Psoas muscle (tissue), 8 donors: ENCODE measurements around the gene MYCBP2. TPM values are rescaled to one million over a fixed set of nuclear protein-coding genes. Genes with fewer than 3 reads are reported as not detected.

Experiments used
- ATAC-seq, 4 donors: fragments of 200-7000 bp; cut with Tn5 transposase; one replicate each; pipeline ENCODE4 v1.9.1; 2020; ENCODE audit warnings: moderate library complexity in 3 of 4, mild to moderate bottlenecking in 2 of 4
- DNase-seq, 2 donors: peaks; one replicate each; pipeline ENCODE4 v3.0.0-alpha.2; 2020
- H3K27ac ChIP-seq: fragments of 200-600 bp; one replicate; pipeline ENCODE4 v1.8.0; 2022
- H3K27me3 ChIP-seq, 3 donors: fragments of 200-600 bp in 1 of 3; one replicate each; pipeline versions ENCODE4 v1.6.1 to v1.8.0; 2013 to 2022; ENCODE audit warnings: low read length in 2 of 3, mild to moderate bottlenecking in 2 of 3, moderate library complexity in 1 of 3; ENCODE audit not compliant: insufficient read depth in 3 of 3
- H3K36me3 ChIP-seq, 2 donors: fragments of 200-600 bp in 1 of 2; one replicate each; pipeline versions ENCODE4 v1.6.1 to v1.8.0; 2013 to 2022; ENCODE audit warnings: low read depth in 1 of 2, mild to moderate bottlenecking in 1 of 2, moderate library complexity in 1 of 2; ENCODE audit not compliant: insufficient read depth in 1 of 2
- H3K4me1 ChIP-seq: fragments of 200-600 bp; one replicate; pipeline ENCODE4 v1.8.0; 2022
- H3K4me3 ChIP-seq: fragments of 200-600 bp; one replicate; pipeline ENCODE4 v1.8.0; 2022; ENCODE audit warnings: mild to moderate bottlenecking
- H3K9me3 ChIP-seq: fragments of 200-600 bp; one replicate; pipeline ENCODE4 v1.8.0; 2022
- CTCF ChIP-seq: fragments of 200-600 bp; IDR thresholded peaks from one replicate; pipeline ENCODE4 v1.8.0; 2022; ENCODE audit warnings: antibody characterized with exemption
- WGBS, 3 donors: extraction: QIAGEN DNeasy Blood & Tissue Kit; methylation state at CpG; one replicate each; pipeline versions ENCODE4 v1.1.6 to v1.1.7; 2013; 5-methylcytosine and 5-hydroxymethylcytosine counted together
- intact Hi-C, 2 donors: fragments of 100-400 bp; cut with DNase I; formaldehyde crosslinking; loops; one replicate each; pipeline versions ENCODE4 v1.11.0 to v1.14.2; 2022
- long read RNA-seq, 2 donors: library from polyadenylated mRNA; unstranded; transcript quantifications; one replicate each; pipeline ENCODE4 v2.0.0, GENCODE V29; 2021
- polyA plus RNA-seq, 3 donors: library from polyadenylated mRNA; stranded (reverse); fragments of 200-250 nt; gene quantifications; one replicate each; pipeline ENCODE4 v1.2.3, GENCODE V29; 2013
- total RNA-seq, 4 donors: library from RNA; stranded (reverse); fragmentation: NEBNext Ultra II Directional in 2 of 4; extraction: Animal tissue kit (Norgen Biotek cat#: 25700) in 2 of 4; gene quantifications; one replicate each; pipeline versions ENCODE4 v1.2.1 to v1.2.4, GENCODE V29; 2021 to 2023
- donor health status: healthy with polysubstance abuse.
- donor health status: DM: no; HTN: no; CAD: no; lungs with moderate emphysema.
- donor health status: Bipolar disorder and iron deficiency.
- donor health status: healthy.
- donor health status: DM: yes; HTN: yes; CAD: no.
- donor health status: DM: no; HTN: no; CAD: no.
- donor health status: DM: no; HTN: no; CAD: no.
- donor health status: DM: yes; HTN: yes; CAD: no.

The MYCBP2 gene
- total RNA-seq (10 to 100 TPM; 35.5 to 49.5 (median 39.5) TPM), polyA plus RNA-seq (10 to 100 TPM; 10.8 to 28.8 (median 19.8) TPM)
- long read RNA-seq, donor 1, partial matches to known transcripts, result 2 of 6 reads
- long read RNA-seq, donor 1, other reads (novel, unspliced or antisense), result 3 of 6 reads
- long read RNA-seq, donor 2, partial matches to known transcripts, result 7 of 13 reads
- long read RNA-seq, donor 2, other reads (novel, unspliced or antisense), result 6 of 13 reads

GRCh38 chr13:77326905-77327604 lies at the start of gene MYCBP2:
Gene MYCBP2 (minus strand): TSS chr13:77327094. CDS start chr13:77326775, 319 bp downstream.
- peak within 1 kb of the TSS; percentile 91 for H3K27ac ChIP-seq
- H3K27me3 ChIP-seq, result no peaks in the 10 kb centered on the region
- no peak for TF ChIP-seq CTCF
- WGBS, 3 donors, result 1 to 3% (median 1%) methylated on average over 20 to 35 of the region's 35 CpGs
- H3K36me3 ChIP-seq, result no peaks in the 10 kb centered on the region
- H3K9me3 ChIP-seq, result no peaks in the 10 kb centered on the region
- DNase-seq, result peak; percentile 96 to 99
- H3K4me3 ChIP-seq, result peak within 1 kb of the TSS; percentile 93
- peak; percentile 91 to 96 (median 96) for ATAC-seq
- intact Hi-C loops, result loop anchor here (5.0 to 10.0 kb wide), 3 partner anchors 52 to 368 kb away; partner anchors contain the start of gene SLAIN1 (in 1 of the 2)
- peaks cover 52% of the 10 kb centered on the region for H3K4me1 ChIP-seq

- no peak for TF ChIP-seq CTCF
- ATAC-seq (no peak), DNase-seq (no peak)
- Histone ChIP-seq H3K4me3 (no peak overlapping the region), H3K9me3 (no peaks in the 10 kb centered on the region), H3K36me3 (no peaks in the 10 kb centered on the region), H3K27me3 (no peaks in the 10 kb centered on the region), H3K4me1 (no peaks in the 10 kb centered on the region), H3K27ac (no peak overlapping the region)
- intact Hi-C loops, result no loop called here
- 85 to 94% (median 90%) methylated on average over 1 of the region's 1 CpG for WGBS, 3 donors
Observed at GRCh38 chr13:77375560-77376108, 48.7 kb upstream of the MYCBP2 start.

GRCh38 chr13:77374786-77375185 lies 47.9 kb upstream of the MYCBP2 start:
- no peak for TF ChIP-seq CTCF
- ATAC-seq (no peak), DNase-seq (no peak)
- WGBS, 3 donors, result 59 to 63% (median 61%) methylated on average over 2 of the region's 2 CpGs
- Histone ChIP-seq H3K27me3 (no peaks in the 10 kb centered on the region), H3K27ac (no peak overlapping the region), H3K36me3 (no peaks in the 10 kb centered on the region), H3K9me3 (no peaks in the 10 kb centered on the region), H3K4me3 (no peak overlapping the region), H3K4me1 (no peaks in the 10 kb centered on the region)
- intact Hi-C loops, result no loop called here

- H3K9me3 ChIP-seq, result no peaks in the 10 kb centered on the region
- DNase-seq (no peak), ATAC-seq (no peak)
- 64 to 76% (median 74%) methylated on average over 1 of the region's 1 CpG for WGBS, 3 donors
- no peak overlapping the region for H3K4me3 ChIP-seq
- H3K4me1 ChIP-seq, result no peaks in the 10 kb centered on the region
- no peak for TF ChIP-seq CTCF
- intact Hi-C loops, result no loop called here
- no peaks in the 10 kb centered on the region for H3K27me3 ChIP-seq
- H3K36me3 ChIP-seq, result no peaks in the 10 kb centered on the region
- no peak overlapping the region for H3K27ac ChIP-seq
Observed at GRCh38 chr13:77374339-77374738, 47.4 kb upstream of the MYCBP2 start.
